Muscle layer of duodenum (tissue), 2 donors: ENCODE results near the gene CDH12.
"Not testable (repeated sequence)": the region's sequence is repeated elsewhere in the genome, so short reads cannot be mapped to it uniquely, and the experiment has no call there.

Source experiments
- H3K27ac ChIP-seq: one replicate; pipeline ENCODE4 v1.7.0; 2013; ENCODE audit warnings: mild to moderate bottlenecking, low read length
- H3K27me3 ChIP-seq: one replicate; pipeline ENCODE4 v1.7.0; 2013; ENCODE audit warnings: low read depth, mild to moderate bottlenecking, control low read depth, low read length
- H3K36me3 ChIP-seq, 2 donors: one replicate each; pipeline ENCODE4 v1.7.0; 2013; ENCODE audit warnings: low read length in 2 of 2, control low read depth in 1 of 2, mild to moderate bottlenecking in 1 of 2; ENCODE audit not compliant: insufficient read depth in 2 of 2, control insufficient read depth in 1 of 2
- H3K4me1 ChIP-seq, 2 donors: one replicate each; pipeline ENCODE4 v1.7.0; 2013; ENCODE audit warnings: low read length in 2 of 2, mild to moderate bottlenecking in 2 of 2, control low read depth in 1 of 2, moderate library complexity in 1 of 2; ENCODE audit not compliant: insufficient read depth in 2 of 2, control insufficient read depth in 1 of 2
- H3K4me3 ChIP-seq, 2 donors: one replicate each; pipeline ENCODE4 v1.7.0; 2013; ENCODE audit warnings: low read length in 2 of 2, low read depth in 1 of 2, mild to moderate bottlenecking in 1 of 2
- H3K9me3 ChIP-seq, 2 donors: one replicate each; pipeline ENCODE4 v1.7.0; 2013; ENCODE audit warnings: low read length in 2 of 2, control low read depth in 1 of 2, mild to moderate bottlenecking in 1 of 2; ENCODE audit not compliant: control insufficient read depth in 1 of 2
- donor health status: healthy.

CDH12 gene

DNA sequence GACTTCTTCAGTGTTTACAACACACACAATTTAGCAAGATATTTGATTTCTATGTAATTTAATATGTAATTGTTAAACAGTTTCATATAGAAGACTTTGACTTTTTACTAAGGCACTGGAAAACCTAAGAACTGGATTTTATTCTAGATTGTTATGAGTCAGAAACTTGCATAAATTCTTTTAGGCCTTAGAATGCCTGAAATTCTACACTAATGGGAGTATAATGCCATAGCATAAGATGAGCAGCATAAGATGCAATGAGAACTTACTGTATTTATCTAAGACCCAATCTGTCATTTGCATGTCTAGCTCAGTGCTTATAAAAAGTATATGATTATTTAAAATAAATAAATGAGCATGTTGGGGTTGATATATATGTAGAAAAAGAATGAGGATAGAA lies 285.2 kb downstream of the CDH12 start:
- H3K9me3 ChIP-seq = no peaks in the 10 kb centered on the region
- no peaks in the 10 kb centered on the region for H3K27me3 ChIP-seq
- no peak overlapping the region for H3K27ac ChIP-seq
- no peaks in the 10 kb centered on the region for H3K4me1 ChIP-seq
- H3K4me3 ChIP-seq = no peak overlapping the region
- no peaks in the 10 kb centered on the region for H3K36me3 ChIP-seq

DNA sequence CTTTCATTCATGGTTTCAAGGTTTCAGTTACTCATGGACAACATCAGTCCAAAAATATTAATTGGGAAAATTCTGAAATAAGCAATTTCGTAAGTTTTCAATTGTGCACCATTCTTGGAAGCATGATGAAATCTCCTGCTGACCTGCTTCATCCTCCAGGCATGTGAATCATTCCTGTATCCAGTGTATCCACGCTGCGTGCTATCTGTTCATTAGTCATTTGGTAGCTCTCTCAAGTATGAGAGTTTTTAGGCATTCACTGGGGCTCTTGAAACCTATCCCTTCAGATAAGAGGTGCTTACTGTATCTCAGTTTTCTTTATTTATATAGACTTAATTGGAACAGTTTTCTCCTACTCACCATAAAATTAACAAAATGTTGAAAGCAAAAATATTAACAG lies 293.0 kb downstream of the CDH12 start:
- H3K36me3 ChIP-seq = no peaks in the 10 kb centered on the region
- H3K4me3 ChIP-seq = no peak overlapping the region
- H3K27ac ChIP-seq = no peak overlapping the region
- H3K9me3 ChIP-seq = peaks cover 0 to 2% of the 10 kb centered on the region in 2 donors
- H3K27me3 ChIP-seq = no peaks in the 10 kb centered on the region
- H3K4me1 ChIP-seq = no peaks in the 10 kb centered on the region

DNA sequence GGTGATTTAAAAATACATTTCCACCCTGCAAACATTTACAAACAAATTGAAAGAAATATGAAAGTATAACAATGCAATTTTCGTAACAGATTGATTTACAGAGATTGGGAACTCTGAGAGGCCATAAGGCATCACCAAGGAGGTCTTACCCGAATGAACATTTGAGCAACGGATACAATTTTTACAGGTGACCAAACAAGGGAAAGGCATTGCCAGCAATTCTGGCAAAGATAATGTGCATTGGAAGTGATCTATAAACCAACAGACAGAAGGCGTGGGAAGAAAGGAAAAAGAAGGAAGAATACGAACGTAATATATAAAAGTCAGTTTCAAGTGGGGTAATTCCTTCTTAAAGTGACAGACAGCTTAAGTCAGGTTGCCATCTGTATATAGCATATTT lies 295.9 kb downstream of the CDH12 start:
- no peaks in the 10 kb centered on the region for H3K27me3 ChIP-seq
- H3K4me1 ChIP-seq = no peaks in the 10 kb centered on the region
- H3K4me3 ChIP-seq = no peak overlapping the region
- H3K27ac ChIP-seq = no peak overlapping the region
- no peaks in the 10 kb centered on the region for H3K36me3 ChIP-seq
- H3K9me3 ChIP-seq = peaks cover 0 to 2% of the 10 kb centered on the region in 2 donors

DNA sequence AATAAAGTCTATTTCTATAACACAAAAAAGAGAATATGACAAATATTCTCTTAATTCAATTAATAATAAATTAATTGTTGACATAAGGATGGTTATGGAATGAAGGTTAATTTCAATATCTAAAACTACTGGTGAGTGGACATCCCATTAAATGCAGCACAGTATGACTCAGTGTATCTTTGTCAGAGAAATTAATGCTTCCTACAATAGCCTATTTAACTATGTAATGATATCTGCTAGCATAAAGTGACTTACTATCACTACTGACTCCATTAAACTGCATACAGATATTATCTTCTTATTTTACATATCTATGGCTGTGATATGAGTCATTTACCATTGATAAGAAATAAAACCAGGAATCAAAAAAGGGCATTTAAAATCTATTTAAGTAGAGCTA lies 298.7 kb downstream of the CDH12 start:
- H3K27ac ChIP-seq = no peak overlapping the region
- no peaks in the 10 kb centered on the region for H3K4me1 ChIP-seq
- no peaks in the 10 kb centered on the region for H3K36me3 ChIP-seq
- peaks cover 0 to 2% of the 10 kb centered on the region in 2 donors for H3K9me3 ChIP-seq
- no peaks in the 10 kb centered on the region for H3K27me3 ChIP-seq
- H3K4me3 ChIP-seq = no peak overlapping the region

DNA sequence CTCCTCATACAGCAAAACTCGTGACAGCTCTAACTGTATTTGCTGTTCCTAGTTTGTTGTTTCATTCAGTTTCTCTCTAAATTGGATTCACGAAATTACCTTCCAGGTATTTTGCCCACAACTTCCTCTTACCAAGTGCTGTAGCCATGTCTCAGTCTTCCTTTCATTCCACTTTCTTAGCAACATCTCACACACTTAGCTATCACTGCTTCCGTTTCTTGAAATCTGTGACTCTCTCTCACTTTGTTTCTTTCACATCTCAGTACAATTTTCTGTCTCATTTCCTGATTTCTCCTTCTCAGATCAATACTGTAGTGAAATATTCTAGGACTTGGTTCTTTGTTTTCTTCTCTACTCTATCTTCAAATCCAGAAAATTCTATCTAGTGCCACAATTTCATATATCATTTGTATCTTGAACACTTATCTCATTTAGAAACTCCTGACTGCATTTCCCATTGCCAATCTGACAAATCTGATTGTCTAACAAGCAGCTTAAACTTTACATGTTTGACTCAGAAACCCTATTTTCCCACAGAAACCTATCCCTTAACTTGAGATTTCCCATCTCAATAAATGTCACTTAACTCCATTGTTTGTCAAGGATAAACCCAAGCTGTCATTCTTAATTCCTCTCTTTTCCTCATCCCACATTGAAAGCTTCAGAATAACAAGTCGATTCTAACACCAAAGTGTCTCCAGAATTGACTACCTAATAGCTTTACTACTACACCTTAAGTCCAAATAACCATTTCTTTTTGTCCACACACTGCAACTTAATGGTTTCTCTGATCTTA lies 303.1 kb downstream of the CDH12 start:
- Histone ChIP-seq H3K27me3 (no peaks in the 10 kb centered on the region), H3K27ac (no peak overlapping the region), H3K4me1 (no peaks in the 10 kb centered on the region), H3K9me3 (no peaks in the 10 kb centered on the region), H3K36me3 (no peaks in the 10 kb centered on the region), H3K4me3 (no peak overlapping the region)

DNA sequence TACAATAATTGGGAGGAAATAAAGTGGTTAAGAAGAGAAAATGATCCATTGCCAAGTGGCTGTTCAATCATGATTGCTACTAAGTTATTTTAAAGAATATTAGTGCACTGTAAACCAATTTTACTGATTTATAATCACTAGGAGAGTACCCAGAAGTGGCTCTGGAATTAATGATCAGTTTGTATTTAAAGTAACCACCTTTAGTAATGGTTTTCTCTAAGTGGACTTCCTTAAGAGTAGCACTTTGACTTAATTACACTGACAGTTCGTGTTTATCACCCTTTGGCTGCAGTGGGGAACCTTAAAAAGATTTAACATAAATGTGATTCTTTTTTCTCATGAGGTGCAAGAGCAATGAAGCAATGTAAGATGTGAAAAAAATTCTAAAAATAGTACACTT lies 310.8 kb downstream of the CDH12 start:
- Histone ChIP-seq H3K27me3 (no peaks in the 10 kb centered on the region), H3K4me3 (no peak overlapping the region), H3K9me3 (no peaks in the 10 kb centered on the region), H3K4me1 (no peaks in the 10 kb centered on the region), H3K36me3 (no peaks in the 10 kb centered on the region), H3K27ac (no peak overlapping the region)

DNA sequence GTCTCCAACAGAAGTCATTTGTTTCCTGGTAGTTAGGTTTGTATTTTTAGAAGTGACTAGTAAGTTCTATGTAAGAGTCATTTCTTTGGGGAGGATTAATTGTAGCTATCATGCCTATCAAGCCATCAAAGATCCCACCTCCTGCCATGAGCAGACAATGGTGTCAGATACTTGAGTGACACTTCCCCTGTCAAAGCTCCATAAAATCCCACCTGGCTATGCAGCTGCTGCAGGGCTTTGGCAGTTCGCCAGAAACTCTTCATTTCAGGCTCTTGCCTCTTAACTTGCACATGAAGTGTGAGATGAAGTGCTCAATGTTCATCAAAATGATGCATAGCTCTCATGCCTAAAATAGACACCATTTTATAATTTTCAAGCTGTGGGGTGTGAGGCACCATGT lies 312.1 kb downstream of the CDH12 start:
- Histone ChIP-seq H3K27ac (no peak overlapping the region), H3K4me3 (no peak overlapping the region), H3K9me3 (no peaks in the 10 kb centered on the region), H3K36me3 (no peaks in the 10 kb centered on the region), H3K4me1 (no peaks in the 10 kb centered on the region), H3K27me3 (no peaks in the 10 kb centered on the region)

DNA sequence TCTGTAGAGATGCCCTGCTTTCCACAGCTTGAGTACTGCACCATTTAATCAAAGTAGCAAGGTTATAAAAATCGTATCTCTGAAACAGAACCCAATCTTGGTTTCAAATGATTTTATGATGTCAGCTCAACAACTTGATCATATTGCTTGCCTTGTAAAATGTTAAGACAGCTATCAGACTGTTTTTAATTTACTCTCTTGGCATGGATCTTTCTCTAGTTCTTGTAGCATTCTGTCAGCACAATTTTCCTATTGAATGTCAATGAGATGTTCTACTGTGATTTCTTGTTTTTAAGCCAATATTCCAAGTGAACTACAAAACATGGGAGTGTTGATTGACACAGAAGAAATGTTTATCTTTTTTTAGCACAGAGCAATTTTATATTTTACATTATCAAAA lies 313.4 kb downstream of the CDH12 start:
- Histone ChIP-seq H3K4me1 (no peaks in the 10 kb centered on the region), H3K27ac (no peak overlapping the region), H3K4me3 (no peak overlapping the region), H3K36me3 (no peaks in the 10 kb centered on the region), H3K9me3 (no peaks in the 10 kb centered on the region), H3K27me3 (no peaks in the 10 kb centered on the region)

DNA sequence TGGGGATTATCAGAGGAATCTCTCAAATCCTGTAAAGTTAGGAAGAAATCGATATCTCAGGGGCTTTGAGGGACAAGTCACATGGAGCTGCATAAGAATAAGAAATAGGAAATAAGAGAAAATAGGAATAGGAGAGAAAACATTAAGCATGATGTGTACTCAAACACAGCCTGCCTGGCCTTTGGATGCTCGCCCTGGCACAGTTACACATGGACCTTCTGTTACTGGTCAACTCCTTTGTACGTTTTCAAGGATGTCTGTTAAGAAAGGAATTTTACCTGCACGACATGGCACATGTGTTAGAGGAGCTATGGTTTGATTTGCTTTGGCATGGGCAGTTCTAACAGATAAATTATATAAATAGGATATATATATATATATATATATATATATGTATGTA lies 321.2 kb downstream of the CDH12 start:
- no peaks in the 10 kb centered on the region for H3K36me3 ChIP-seq
- H3K9me3 ChIP-seq = no peaks in the 10 kb centered on the region
- H3K4me1 ChIP-seq = no peaks in the 10 kb centered on the region
- no peak overlapping the region for H3K27ac ChIP-seq
- no peaks in the 10 kb centered on the region for H3K27me3 ChIP-seq
- H3K4me3 ChIP-seq = no peak overlapping the region

DNA sequence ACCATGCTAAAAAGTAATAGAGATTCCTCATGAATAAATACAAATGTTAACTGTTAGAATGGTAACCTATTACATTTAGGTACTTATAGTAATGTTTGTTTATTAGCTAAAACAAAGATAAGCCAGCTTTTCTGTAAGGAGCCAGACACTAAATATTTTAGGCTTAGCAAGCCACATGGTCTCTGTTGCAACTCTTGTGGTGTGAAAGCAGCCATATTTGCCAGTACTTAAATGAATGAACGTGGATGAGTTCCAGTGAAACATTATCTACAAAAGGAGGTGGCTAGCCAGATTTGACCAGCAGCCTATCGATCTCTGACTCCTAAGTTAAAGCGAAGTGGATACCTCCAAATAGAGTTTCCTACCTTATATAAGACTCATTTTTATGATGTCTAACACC lies 331.6 kb downstream of the CDH12 start:
- Histone ChIP-seq H3K4me1 (no peaks in the 10 kb centered on the region), H3K27me3 (no peaks in the 10 kb centered on the region), H3K36me3 (no peaks in the 10 kb centered on the region), H3K4me3 (no peak overlapping the region), H3K9me3 (no peaks in the 10 kb centered on the region), H3K27ac (no peak overlapping the region)

DNA sequence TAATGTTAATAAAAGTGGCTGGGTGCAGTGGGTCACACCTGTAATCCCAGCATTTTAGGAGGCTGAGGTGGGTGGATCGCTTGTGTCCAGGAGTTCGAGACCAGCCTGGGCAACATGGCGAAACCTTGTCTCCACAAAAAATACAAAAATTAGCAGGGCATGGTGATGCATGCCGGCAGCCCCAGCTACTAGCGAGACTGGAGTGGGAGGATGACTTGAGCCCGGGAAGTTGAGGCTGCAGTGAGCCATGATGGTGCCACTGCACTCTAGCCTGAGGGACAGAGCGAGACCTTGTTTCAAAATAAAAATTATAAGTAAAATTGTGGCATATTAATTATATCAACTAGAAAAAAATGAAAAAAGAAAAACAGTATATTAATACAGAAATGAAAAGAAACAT lies 336.6 kb downstream of the CDH12 start:
- not testable (repeated sequence) for H3K36me3 ChIP-seq, H3K4me1 ChIP-seq, H3K27ac ChIP-seq, H3K4me3 ChIP-seq, H3K27me3 ChIP-seq, H3K9me3 ChIP-seq

DNA sequence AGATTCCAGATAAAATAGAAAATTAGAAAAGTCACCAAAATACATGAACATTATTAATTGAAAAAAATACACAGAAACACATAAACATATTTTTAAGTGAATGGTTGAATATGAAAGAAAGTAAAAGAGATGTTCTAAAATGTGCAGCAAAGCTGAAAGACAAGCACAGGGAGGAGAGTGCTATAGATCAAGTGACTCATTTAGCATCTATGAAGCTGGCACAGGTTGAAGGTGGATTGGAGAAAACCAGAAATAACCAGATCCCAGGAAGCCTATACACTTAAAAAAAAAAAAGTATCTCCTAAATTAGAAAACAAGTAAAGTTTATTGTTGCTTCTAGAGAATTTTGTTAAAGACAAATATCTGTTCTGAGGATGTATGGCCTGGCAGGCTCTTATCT lies 338.9 kb downstream of the CDH12 start:
- Histone ChIP-seq H3K4me3 (no peak overlapping the region), H3K9me3 (no peaks in the 10 kb centered on the region), H3K36me3 (no peaks in the 10 kb centered on the region), H3K27ac (no peak overlapping the region), H3K4me1 (no peaks in the 10 kb centered on the region), H3K27me3 (no peaks in the 10 kb centered on the region)
